Measurements from ENCODE around the gene DDX31.

DDX31 gene

GRCh38 chr9:132546148-132547051 is 123.4 kb downstream of the DDX31 start:
- no peak for DNase-seq (ENCODE audit: low read depth)

GRCh38 chr9:132545578-132545977 is 124.2 kb downstream of the DDX31 start:
- no peak for DNase-seq (ENCODE audit: low read depth)

GRCh38 chr9:132543960-132544359 is 125.8 kb downstream of the DDX31 start:
- DNase-seq (ENCODE audit: low read depth): no peak

GRCh38 chr9:132543251-132543650 is 126.5 kb downstream of the DDX31 start:
- DNase-seq (ENCODE audit: low read depth): no peak
